ENCODE data around the gene IL17RD.

DNA sequence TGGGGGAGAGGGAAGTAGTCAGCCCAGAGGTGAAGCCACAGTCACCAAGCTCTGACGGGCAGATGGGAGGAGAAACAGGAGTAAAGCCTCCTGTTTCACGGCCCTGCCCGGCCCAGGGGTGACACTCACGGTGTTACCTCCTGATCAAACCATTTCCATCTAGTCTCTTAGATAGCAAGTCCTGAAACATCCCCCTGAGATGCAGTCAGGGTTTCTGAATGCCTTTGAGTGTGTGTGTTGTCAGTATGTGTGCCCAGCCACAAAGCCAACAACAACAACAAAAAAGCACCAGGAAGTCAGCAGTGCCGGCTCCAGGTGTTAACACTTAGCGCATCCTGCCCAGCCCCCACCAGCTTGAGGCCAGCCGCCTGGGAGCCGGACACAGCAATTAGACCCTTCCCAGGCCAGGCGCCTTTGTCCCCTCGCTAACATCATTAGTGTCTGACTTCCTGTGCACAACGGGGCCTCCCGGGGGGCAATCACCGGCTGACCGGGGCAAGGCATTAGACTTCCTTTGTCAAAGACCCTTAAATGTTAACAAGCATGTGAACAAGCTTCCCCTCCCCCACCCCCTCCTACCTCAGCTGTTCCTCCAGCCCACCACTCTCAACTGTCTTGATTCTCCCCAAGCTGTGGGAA is 34.5 kb downstream of the IL17RD start:
- TF ChIP-seq, protein P1, sequence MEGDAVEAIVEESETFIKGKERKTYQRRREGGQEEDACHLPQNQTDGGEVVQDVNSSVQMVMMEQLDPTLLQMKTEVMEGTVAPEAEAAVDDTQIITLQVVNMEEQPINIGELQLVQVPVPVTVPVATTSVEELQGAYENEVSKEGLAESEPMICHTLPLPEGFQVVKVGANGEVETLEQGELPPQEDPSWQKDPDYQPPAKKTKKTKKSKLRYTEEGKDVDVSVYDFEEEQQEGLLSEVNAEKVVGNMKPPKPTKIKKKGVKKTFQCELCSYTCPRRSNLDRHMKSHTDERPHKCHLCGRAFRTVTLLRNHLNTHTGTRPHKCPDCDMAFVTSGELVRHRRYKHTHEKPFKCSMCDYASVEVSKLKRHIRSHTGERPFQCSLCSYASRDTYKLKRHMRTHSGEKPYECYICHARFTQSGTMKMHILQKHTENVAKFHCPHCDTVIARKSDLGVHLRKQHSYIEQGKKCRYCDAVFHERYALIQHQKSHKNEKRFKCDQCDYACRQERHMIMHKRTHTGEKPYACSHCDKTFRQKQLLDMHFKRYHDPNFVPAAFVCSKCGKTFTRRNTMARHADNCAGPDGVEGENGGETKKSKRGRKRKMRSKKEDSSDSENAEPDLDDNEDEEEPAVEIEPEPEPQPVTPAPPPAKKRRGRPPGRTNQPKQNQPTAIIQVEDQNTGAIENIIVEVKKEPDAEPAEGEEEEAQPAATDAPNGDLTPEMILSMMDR (IDR thresholded peaks at IDR 0.05): no peak
- TF ChIP-seq POLR2A (IDR thresholded peaks at IDR 0.05): no peak
